Measurements from ENCODE around the gene RUNX1. TPM values are rescaled to one million over a fixed set of nuclear protein-coding genes. Genes with fewer than 3 reads are reported as not detected.

The RUNX1 gene
- total and polyA plus RNA-seq, 2 donors (not counting 1 experiment from before 2014, with no cell fraction given), result 26.3 to 73.0 TPM

DNA sequence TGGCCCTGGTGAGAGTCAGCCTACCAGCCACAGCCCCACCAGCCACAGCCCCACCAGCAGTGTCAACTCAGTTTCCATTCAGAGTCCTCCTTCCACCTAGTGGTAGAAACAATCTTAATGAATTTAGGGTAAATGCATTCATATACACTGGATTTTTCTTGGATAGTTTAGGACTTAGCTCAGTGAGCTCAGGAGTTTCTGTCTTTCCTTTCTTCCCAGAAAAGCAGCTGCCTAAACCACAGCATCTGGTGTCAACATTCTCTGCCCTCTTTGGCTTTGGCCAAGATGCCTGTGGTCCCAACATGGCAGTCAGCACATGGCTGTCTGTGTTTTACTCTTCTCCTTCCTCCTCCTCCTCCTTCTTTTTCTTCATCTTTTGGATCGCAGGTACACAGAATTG lies 286.3 kb downstream of the RUNX1 start:
- no peak overlapping the region for H3K9ac ChIP-seq (ENCODE audit: low read length)
- no peaks in the 10 kb centered on the region for H3K79me2 ChIP-seq (ENCODE audit: control insufficient read depth, insufficient read depth, low read length)
- ATAC-seq (ENCODE audit: low read depth) (no peak), DNase-seq (no peak)
- H3K27ac ChIP-seq (ENCODE audit: low read length in 2 of 2), result no peak overlapping the region
- intact Hi-C loops (cut with micrococcal nuclease), result no loop called here
- no peaks in the 10 kb centered on the region for H3K36me3 ChIP-seq (replicated peaks in 1 of 2; ENCODE audit: control extremely low read depth in 1 of 2, control insufficient read depth in 1 of 2, extremely low read depth in 1 of 2, insufficient read depth in 2 of 2, low read length in 1 of 2)
- ChIA-PET POLR2A (no interaction called here), CTCF (no interaction called here)
- H2AFZ ChIP-seq (ENCODE audit: insufficient read depth, low read depth, low read length, poor library complexity, severe bottlenecking), result no peak overlapping the region
- peaks cover 3% of the 10 kb centered on the region for H3K27me3 Mint-ChIP-seq
- no peak overlapping the region for H3K4me3 ChIP-seq (ENCODE audit: control extremely low read depth in 1 of 5, extremely low read depth in 1 of 5, insufficient read depth in 1 of 5, low read depth in 2 of 5, low read length in 4 of 5)
- no CpG with 5 or more reads among the region's 1 CpG for WGBS (ENCODE audit: insufficient coverage)
- H3K4me2 ChIP-seq (replicated peaks; ENCODE audit: low read depth, low read length, poor library complexity, severe bottlenecking), result no peak overlapping the region
- no peaks in the 10 kb centered on the region for H4K20me1 ChIP-seq (ENCODE audit: control insufficient read depth, insufficient read depth, low read length, poor library complexity, severe bottlenecking)
- TF ChIP-seq EZH2 (IDR thresholded peaks at IDR 0.05; ENCODE audit: borderline replicate concordance, insufficient read depth, low read depth, low read length, poor library complexity, severe bottlenecking), result no peak
- H3K27me3 ChIP-seq (replicated peaks in 1 of 4; ENCODE audit: control extremely low read depth in 1 of 4, control insufficient read depth in 3 of 4, insufficient read depth in 4 of 4, low read length in 3 of 4), result peaks cover 0 to 3% (median 0%) of the 10 kb centered on the region in 4 experiments
- peaks cover 2% of the 10 kb centered on the region for H3K9me3 Mint-ChIP-seq (ENCODE audit: insufficient read depth)
- H3K27ac Mint-ChIP-seq, result no peak overlapping the region
- no peak overlapping the region for H3K4me3 Mint-ChIP-seq
- H3K4me1 Mint-ChIP-seq, result no peaks in the 10 kb centered on the region
- H3K4me1 ChIP-seq (ENCODE audit: control insufficient read depth in 2 of 2, insufficient read depth in 2 of 2, low read length in 2 of 2), result no peaks in the 10 kb centered on the region
- peaks cover 0 to 2% (median 0%) of the 10 kb centered on the region in 3 donors for H3K9me3 ChIP-seq (ENCODE audit: control extremely low read depth in 1 of 3, control insufficient read depth in 2 of 3, insufficient read depth in 1 of 3, low read length in 2 of 3)

DNA sequence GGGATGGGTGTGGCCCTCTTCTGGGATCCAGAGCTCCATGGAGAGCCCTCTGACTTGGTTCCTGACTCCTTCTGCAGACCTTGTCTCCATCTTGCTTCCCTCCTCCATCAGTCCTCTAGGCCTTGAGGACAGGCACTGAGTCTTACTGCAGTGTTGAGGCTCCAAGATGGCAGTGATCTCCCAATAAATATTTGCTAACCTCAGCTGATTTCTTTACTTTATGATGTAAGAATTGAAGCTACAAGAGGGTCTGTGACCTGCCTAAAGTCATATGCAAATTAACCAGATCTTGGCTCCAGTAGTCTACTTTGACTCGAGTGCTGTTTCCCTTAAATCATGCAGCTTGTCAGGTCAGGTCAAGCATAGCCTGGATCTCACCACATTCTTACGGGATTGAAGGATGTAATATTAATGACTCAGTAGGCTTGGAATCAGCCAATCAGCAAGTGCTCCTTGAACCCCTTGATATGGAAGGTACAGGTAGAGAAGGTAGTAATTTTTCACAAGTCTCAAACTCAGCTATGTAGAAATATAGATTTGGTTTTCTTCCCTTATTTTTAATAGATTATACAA lies 287.3 kb downstream of the RUNX1 start:
- intact Hi-C loops (cut with micrococcal nuclease), result no loop called here
- peaks cover 2% of the 10 kb centered on the region for H3K9me3 Mint-ChIP-seq (ENCODE audit: insufficient read depth)
- CTCF ChIA-PET, result interaction anchor here (0.8 kb wide), 1 partner anchor 16 kb away, joined by 3 read pairs; no protein-coding TSS in a partner anchor

More for the DNA sequence above, 287.3 kb downstream of the RUNX1 start:
- no peaks in the 10 kb centered on the region for H3K36me3 ChIP-seq (replicated peaks in 1 of 2; ENCODE audit: control extremely low read depth in 1 of 2, control insufficient read depth in 1 of 2, extremely low read depth in 1 of 2, insufficient read depth in 2 of 2, low read length in 1 of 2)
- H3K9me3 ChIP-seq (ENCODE audit: control extremely low read depth in 1 of 3, control insufficient read depth in 2 of 3, insufficient read depth in 1 of 3, low read length in 2 of 3), result peaks cover 0 to 2% (median 0%) of the 10 kb centered on the region in 3 donors
- peaks cover 0 to 2% (median 0%) of the 10 kb centered on the region in 4 experiments for H3K27me3 ChIP-seq (replicated peaks in 1 of 4; ENCODE audit: control extremely low read depth in 1 of 4, control insufficient read depth in 3 of 4, insufficient read depth in 4 of 4, low read length in 3 of 4)
- TF ChIP-seq, protein P1, sequence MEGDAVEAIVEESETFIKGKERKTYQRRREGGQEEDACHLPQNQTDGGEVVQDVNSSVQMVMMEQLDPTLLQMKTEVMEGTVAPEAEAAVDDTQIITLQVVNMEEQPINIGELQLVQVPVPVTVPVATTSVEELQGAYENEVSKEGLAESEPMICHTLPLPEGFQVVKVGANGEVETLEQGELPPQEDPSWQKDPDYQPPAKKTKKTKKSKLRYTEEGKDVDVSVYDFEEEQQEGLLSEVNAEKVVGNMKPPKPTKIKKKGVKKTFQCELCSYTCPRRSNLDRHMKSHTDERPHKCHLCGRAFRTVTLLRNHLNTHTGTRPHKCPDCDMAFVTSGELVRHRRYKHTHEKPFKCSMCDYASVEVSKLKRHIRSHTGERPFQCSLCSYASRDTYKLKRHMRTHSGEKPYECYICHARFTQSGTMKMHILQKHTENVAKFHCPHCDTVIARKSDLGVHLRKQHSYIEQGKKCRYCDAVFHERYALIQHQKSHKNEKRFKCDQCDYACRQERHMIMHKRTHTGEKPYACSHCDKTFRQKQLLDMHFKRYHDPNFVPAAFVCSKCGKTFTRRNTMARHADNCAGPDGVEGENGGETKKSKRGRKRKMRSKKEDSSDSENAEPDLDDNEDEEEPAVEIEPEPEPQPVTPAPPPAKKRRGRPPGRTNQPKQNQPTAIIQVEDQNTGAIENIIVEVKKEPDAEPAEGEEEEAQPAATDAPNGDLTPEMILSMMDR (IDR thresholded peaks at IDR 0.05), result no peak
- no peak for TF ChIP-seq EZH2 (IDR thresholded peaks at IDR 0.05; ENCODE audit: borderline replicate concordance, insufficient read depth, low read depth, low read length, poor library complexity, severe bottlenecking)
- H3K79me2 ChIP-seq (ENCODE audit: control insufficient read depth, insufficient read depth, low read length), result no peaks in the 10 kb centered on the region
- peaks cover 3% of the 10 kb centered on the region for H3K27me3 Mint-ChIP-seq
- H3K4me1 ChIP-seq (ENCODE audit: control insufficient read depth in 2 of 2, insufficient read depth in 2 of 2, low read length in 2 of 2), result no peaks in the 10 kb centered on the region
- H3K9ac ChIP-seq (ENCODE audit: low read length), result no peak overlapping the region
- POLR2A ChIA-PET, result no interaction called here
- no peak for DNase-seq
- no peak overlapping the region for H3K4me3 ChIP-seq (ENCODE audit: control extremely low read depth in 1 of 5, extremely low read depth in 1 of 5, insufficient read depth in 1 of 5, low read depth in 2 of 5, low read length in 4 of 5)
- no peak overlapping the region for H3K27ac ChIP-seq (ENCODE audit: low read length in 2 of 2)
- ATAC-seq (ENCODE audit: low read depth), result no peak
- no peak overlapping the region for H3K4me2 ChIP-seq (replicated peaks; ENCODE audit: low read depth, low read length, poor library complexity, severe bottlenecking)
- H3K4me3 Mint-ChIP-seq, result no peak overlapping the region
- H2AFZ ChIP-seq (ENCODE audit: insufficient read depth, low read depth, low read length, poor library complexity, severe bottlenecking), result no peak overlapping the region
- H3K4me1 Mint-ChIP-seq, result no peaks in the 10 kb centered on the region
- no peaks in the 10 kb centered on the region for H4K20me1 ChIP-seq (ENCODE audit: control insufficient read depth, insufficient read depth, low read length, poor library complexity, severe bottlenecking)
- H3K27ac Mint-ChIP-seq, result no peak overlapping the region
- WGBS (ENCODE audit: insufficient coverage), result no CpG with 5 or more reads among the region's 2 CpGs

Data from B cell (primary cell).